GM12801 (cell line): ENCODE measurements around the gene FYN.

ENCODE experiments used
- TF ChIP-seq, protein P1 (sequence below): IDR thresholded peaks from one replicate; pipeline ENCODE4 v1.5.1; 2011; ENCODE audit warnings: control low read depth; ENCODE audit not compliant: insufficient read length; ENCODE audit errors: extremely low read depth

Gene FYN

DNA sequence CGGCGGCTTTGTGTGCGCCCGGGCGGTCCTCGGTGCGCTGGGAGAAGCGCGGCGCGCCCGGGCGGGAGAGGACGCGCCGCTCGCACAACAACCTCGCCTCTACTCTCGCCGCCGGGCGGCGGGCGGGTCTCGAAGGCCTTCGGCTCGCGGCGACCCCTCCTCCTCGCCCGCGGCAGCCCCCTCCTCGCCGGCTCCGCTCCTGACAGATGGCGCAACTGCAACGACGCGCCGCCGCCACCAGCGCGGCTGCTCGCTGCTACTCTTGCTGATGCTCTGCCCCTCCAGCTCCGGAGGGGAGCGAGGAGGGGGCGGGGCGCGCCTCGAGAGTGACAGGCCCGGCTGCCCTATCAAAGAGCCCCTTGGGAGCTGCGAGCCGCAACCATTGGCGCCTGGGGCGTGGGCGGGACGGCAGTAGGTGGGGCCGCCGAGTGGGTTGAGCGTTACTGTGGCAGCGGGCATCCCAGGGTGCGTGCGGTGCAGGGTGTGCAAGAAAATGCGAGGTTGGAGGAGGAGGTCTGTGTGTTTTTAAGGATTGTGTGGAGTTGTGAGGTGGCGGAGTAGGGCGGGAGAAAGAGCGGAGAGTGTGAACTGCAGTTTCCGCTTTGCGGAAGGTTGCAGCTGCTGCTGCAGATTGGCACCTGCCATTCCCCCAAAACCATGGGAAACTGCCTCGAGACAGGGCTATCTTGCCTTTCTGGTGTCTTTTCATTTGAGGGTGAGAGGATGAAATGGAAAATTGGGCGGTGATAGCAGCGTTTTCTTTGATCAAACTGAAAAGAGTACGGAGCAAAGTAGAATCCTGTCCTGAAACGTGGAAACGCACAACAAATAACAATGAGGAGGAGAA is at the start of gene FYN:
Gene FYN, minus strand, starts transcription at position 275 of the 847 bp plus-strand sequence. CDS start 153,401 bp downstream, outside the sequence.
- TF ChIP-seq, protein P1, sequence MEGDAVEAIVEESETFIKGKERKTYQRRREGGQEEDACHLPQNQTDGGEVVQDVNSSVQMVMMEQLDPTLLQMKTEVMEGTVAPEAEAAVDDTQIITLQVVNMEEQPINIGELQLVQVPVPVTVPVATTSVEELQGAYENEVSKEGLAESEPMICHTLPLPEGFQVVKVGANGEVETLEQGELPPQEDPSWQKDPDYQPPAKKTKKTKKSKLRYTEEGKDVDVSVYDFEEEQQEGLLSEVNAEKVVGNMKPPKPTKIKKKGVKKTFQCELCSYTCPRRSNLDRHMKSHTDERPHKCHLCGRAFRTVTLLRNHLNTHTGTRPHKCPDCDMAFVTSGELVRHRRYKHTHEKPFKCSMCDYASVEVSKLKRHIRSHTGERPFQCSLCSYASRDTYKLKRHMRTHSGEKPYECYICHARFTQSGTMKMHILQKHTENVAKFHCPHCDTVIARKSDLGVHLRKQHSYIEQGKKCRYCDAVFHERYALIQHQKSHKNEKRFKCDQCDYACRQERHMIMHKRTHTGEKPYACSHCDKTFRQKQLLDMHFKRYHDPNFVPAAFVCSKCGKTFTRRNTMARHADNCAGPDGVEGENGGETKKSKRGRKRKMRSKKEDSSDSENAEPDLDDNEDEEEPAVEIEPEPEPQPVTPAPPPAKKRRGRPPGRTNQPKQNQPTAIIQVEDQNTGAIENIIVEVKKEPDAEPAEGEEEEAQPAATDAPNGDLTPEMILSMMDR = no peak

GRCh38 chr6:111922454-111923297 is 49.4 kb upstream of the FYN start:
- TF ChIP-seq, protein P1 = no peak

DNA sequence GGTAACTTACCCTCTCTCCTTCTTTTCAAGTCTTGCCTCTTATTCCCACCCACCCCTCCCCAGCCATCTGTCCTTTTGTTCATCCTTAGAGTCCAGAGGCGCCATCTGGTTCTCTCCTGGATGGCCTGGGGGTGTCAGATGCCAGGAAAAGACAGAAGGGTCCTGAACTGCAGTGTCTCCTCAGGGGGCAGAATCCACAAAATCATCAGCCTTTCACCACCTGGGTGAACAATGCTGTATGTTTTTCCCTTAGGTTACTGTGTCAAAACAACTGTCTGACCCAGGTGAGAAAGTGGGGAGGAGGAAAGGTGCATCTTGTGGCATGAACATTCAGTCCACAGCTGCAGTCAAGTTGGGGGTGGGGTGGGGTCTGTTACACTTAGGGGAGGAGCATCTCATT is 47.9 kb upstream of the FYN start:
- TF ChIP-seq, protein P1 = no peak

DNA sequence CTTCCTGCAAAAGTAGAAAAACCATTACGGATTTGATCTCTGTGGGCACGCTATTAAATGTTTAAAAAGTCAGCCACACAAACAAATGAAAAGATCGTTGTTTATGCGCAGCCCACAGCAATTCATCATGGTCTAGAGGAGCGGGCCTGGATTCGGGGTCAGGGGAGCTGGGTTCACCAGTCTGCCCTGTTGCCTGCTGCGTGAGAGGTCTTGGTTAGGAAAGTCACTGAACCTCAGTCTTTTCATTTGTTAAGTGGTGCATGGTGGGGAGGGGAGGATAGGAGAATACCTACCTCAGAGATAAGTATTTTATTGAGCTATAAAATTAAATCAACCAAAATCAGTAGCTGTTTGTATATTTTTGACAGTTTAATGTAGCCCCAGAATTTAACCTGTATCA is 47.3 kb upstream of the FYN start:
- TF ChIP-seq, protein P1 = no peak

DNA sequence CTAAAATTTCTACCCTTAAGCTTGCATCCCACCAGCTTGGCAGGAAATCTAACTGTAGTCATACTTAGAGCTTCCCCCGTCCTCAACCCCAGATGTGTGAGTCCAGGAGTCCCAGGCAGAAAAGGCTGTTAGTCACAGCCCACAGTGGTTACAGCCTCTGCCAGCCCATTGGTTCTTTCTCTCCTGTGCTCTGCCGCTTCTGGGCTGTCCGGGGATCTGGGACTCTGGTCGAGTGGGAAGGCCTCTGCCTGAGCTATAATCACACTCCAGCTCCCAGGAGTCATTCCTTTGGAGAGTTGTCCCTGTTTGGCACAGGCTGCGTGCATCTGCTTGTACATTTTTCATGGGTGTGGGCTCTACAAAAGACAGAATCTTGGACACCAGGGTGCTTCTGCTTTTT is 45.6 kb upstream of the FYN start:
- TF ChIP-seq, protein P1 = no peak

GRCh38 chr6:111916747-111917146 is 43.5 kb upstream of the FYN start:
- TF ChIP-seq, protein P1 = no peak

- TF ChIP-seq, protein P1 = no peak
Observed at GRCh38 chr6:111914617-111915016, 41.4 kb upstream of the FYN start.
